ENCODE measurements around the gene COL11A1.
"Not testable (repeated sequence)": the region's sequence is repeated elsewhere in the genome, so short reads cannot be mapped to it uniquely, and the experiment has no call there.

Gene COL11A1

DNA sequence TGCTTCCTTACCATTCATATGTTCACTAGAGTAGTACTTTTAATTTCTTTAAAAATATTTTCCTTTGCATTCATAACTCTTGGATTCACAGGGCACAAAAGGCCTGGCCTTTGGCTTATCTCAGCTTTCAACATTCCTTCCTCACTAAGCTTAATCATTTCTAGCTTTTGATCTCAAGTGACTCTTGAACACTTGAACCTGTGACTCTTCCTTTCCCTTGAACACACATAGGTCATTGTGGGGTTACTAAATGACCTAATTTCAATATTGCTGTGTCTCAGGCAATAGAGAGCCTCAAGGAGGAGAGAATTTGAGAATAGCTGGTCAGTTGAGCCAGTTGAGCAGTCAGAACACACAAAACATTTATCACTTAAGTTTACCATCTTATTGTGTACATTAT lies 49.9 kb downstream of the COL11A1 start:
- DNase-seq, result no peak
- TF ChIP-seq EZH2 (IDR thresholded peaks at IDR 0.05; ENCODE audit: borderline replicate concordance, low read depth, low read length, severe bottlenecking), result no peak
- TF ChIP-seq, protein P1, sequence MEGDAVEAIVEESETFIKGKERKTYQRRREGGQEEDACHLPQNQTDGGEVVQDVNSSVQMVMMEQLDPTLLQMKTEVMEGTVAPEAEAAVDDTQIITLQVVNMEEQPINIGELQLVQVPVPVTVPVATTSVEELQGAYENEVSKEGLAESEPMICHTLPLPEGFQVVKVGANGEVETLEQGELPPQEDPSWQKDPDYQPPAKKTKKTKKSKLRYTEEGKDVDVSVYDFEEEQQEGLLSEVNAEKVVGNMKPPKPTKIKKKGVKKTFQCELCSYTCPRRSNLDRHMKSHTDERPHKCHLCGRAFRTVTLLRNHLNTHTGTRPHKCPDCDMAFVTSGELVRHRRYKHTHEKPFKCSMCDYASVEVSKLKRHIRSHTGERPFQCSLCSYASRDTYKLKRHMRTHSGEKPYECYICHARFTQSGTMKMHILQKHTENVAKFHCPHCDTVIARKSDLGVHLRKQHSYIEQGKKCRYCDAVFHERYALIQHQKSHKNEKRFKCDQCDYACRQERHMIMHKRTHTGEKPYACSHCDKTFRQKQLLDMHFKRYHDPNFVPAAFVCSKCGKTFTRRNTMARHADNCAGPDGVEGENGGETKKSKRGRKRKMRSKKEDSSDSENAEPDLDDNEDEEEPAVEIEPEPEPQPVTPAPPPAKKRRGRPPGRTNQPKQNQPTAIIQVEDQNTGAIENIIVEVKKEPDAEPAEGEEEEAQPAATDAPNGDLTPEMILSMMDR (IDR thresholded peaks at IDR 0.05; ENCODE audit: borderline replicate concordance, extremely low read depth, low read length, poor library complexity, severe bottlenecking), result no peak
- H3K27ac ChIP-seq (ENCODE audit: low read length), result no peak overlapping the region
- no peak overlapping the region for H3K9ac ChIP-seq (ENCODE audit: low read depth, low read length)
- ATAC-seq (ENCODE audit: insufficient read depth, low read depth), result no peak
- H3K79me2 ChIP-seq (ENCODE audit: insufficient read depth, low read length), result no peaks in the 10 kb centered on the region
- no peak overlapping the region for H3K4me2 ChIP-seq (ENCODE audit: insufficient read depth, low read length)
- no peak overlapping the region for H3K4me3 ChIP-seq (ENCODE audit: low read depth in 1 of 2, low read length in 2 of 2)
- no peaks in the 10 kb centered on the region for H3K27me3 ChIP-seq (ENCODE audit: insufficient read depth, low read length, poor library complexity)
- no peaks in the 10 kb centered on the region for H4K20me1 ChIP-seq (ENCODE audit: insufficient read depth, low read length)
- no peaks in the 10 kb centered on the region for H3K36me3 ChIP-seq (ENCODE audit: insufficient read depth, low read length)
- H3K9me3 ChIP-seq (ENCODE audit: insufficient read depth, low read length, severe bottlenecking), result no peaks in the 10 kb centered on the region
- no peaks in the 10 kb centered on the region for H3K4me1 ChIP-seq (ENCODE audit: insufficient read depth, low read length)
- no peak overlapping the region for H2AFZ ChIP-seq (ENCODE audit: low read depth, low read length)

DNA sequence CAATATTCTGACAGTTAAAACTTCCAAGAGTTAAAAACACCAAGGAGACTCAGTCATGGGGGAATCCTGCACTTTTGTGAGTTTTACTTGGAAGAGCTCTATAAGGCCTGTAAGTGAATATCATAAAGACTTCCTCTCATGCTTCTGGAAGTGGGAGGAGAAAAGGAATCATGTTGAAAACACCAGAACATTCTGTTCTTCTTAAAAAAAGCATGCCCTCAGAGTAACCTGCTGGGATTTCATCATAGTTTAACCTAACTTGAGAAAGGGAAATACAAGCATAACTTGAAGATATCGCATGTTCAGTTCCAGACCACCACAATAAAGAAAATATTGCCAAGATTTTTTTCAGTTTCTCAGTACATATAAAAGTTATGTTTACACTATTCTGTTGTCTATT lies 51.9 kb downstream of the COL11A1 start:
- no peak overlapping the region for H2AFZ ChIP-seq (ENCODE audit: low read depth, low read length)
- H3K4me3 ChIP-seq (ENCODE audit: low read depth in 1 of 2, low read length in 2 of 2), result no peak overlapping the region
- no peak for TF ChIP-seq EZH2 (IDR thresholded peaks at IDR 0.05; ENCODE audit: borderline replicate concordance, low read depth, low read length, severe bottlenecking)
- TF ChIP-seq, protein P1 (IDR thresholded peaks at IDR 0.05; ENCODE audit: borderline replicate concordance, extremely low read depth, low read length, poor library complexity, severe bottlenecking), result no peak
- no peaks in the 10 kb centered on the region for H3K79me2 ChIP-seq (ENCODE audit: insufficient read depth, low read length)
- no peak overlapping the region for H3K9ac ChIP-seq (ENCODE audit: low read depth, low read length)
- no peaks in the 10 kb centered on the region for H3K9me3 ChIP-seq (ENCODE audit: insufficient read depth, low read length, severe bottlenecking)
- no peak overlapping the region for H3K27ac ChIP-seq (ENCODE audit: low read length)
- ATAC-seq (ENCODE audit: insufficient read depth, low read depth) (no peak), DNase-seq (no peak)
- H3K4me2 ChIP-seq (ENCODE audit: insufficient read depth, low read length), result no peak overlapping the region
- no peaks in the 10 kb centered on the region for H3K36me3 ChIP-seq (ENCODE audit: insufficient read depth, low read length)
- H3K4me1 ChIP-seq (ENCODE audit: insufficient read depth, low read length), result no peaks in the 10 kb centered on the region
- no peaks in the 10 kb centered on the region for H3K27me3 ChIP-seq (ENCODE audit: insufficient read depth, low read length, poor library complexity)
- H4K20me1 ChIP-seq (ENCODE audit: insufficient read depth, low read length), result no peaks in the 10 kb centered on the region

DNA sequence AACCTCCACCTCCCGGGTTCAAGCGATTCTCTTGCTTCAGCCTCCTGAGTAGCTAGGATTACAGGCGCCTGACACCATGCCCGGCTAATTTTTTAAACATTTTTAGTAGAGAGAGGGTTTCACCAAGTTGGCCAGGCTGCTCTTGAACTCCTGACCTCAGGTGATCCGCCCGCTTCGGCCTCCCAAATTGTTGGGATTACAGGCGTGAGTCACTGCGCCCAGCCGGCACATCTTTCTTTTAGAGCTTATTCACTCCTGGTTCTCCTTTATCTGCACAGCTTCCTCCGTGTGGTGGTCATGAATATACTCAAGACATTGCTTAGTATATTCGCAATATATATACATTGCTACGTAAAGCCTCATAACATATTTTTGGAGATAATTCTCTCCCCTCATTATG lies 80.2 kb downstream of the COL11A1 start:
- H3K79me2 ChIP-seq (ENCODE audit: insufficient read depth, low read length); DNase-seq; H4K20me1 ChIP-seq (ENCODE audit: insufficient read depth, low read length); H3K9me3 ChIP-seq (ENCODE audit: insufficient read depth, low read length, severe bottlenecking); H3K9ac ChIP-seq (ENCODE audit: low read depth, low read length); ATAC-seq (ENCODE audit: insufficient read depth, low read depth); H3K27ac ChIP-seq (ENCODE audit: low read length); H3K4me3 ChIP-seq (ENCODE audit: low read depth in 1 of 2, low read length in 2 of 2); H3K4me1 ChIP-seq (ENCODE audit: insufficient read depth, low read length); H3K36me3 ChIP-seq (ENCODE audit: insufficient read depth, low read length); H3K4me2 ChIP-seq (ENCODE audit: insufficient read depth, low read length); H3K27me3 ChIP-seq (ENCODE audit: insufficient read depth, low read length, poor library complexity); H2AFZ ChIP-seq (ENCODE audit: low read depth, low read length): not testable (repeated sequence)

DNA sequence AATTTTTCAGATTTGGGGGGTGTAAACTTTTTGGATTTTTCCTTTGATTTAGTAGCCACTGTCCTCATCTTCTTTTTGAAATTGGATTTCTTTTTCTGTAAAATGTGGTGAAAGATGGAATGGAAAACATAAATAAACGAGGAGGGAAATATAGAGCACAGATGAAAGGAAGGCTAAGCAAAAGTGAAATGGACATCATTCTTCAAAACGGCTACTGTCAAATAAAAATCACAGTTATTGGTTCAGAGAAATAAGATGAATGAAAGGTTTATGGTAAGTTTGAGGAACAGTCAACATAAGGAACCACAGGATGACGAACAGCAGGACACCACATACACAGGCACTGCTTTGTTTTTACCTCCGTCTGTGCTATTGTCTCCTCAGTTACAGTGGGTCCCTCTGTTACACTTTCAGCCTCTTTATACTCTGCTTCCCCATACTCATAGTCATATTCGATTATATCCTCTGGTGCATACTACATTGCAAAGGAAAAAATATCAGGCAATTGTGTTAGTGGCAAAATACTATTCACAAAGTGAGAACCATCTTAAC lies 82.4 kb downstream of the COL11A1 start:
- no peak for ATAC-seq (ENCODE audit: insufficient read depth, low read depth)
- H3K4me3 ChIP-seq (ENCODE audit: low read depth in 1 of 2, low read length in 2 of 2), result no peak overlapping the region
- no peaks in the 10 kb centered on the region for H3K36me3 ChIP-seq (ENCODE audit: insufficient read depth, low read length)
- H2AFZ ChIP-seq (ENCODE audit: low read depth, low read length), result no peak overlapping the region
- H3K9me3 ChIP-seq (ENCODE audit: insufficient read depth, low read length, severe bottlenecking), result no peaks in the 10 kb centered on the region
- no peak overlapping the region for H3K27ac ChIP-seq (ENCODE audit: low read length)
- H3K9ac ChIP-seq (ENCODE audit: low read depth, low read length), result no peak overlapping the region
- TF ChIP-seq, protein P1 (IDR thresholded peaks at IDR 0.05; ENCODE audit: borderline replicate concordance, extremely low read depth, low read length, poor library complexity, severe bottlenecking), result no peak
- no peak for TF ChIP-seq EZH2 (IDR thresholded peaks at IDR 0.05; ENCODE audit: borderline replicate concordance, low read depth, low read length, severe bottlenecking)
- no peaks in the 10 kb centered on the region for H3K4me1 ChIP-seq (ENCODE audit: insufficient read depth, low read length)
- no peaks in the 10 kb centered on the region for H4K20me1 ChIP-seq (ENCODE audit: insufficient read depth, low read length)
- no peaks in the 10 kb centered on the region for H3K27me3 ChIP-seq (ENCODE audit: insufficient read depth, low read length, poor library complexity)
- H3K4me2 ChIP-seq (ENCODE audit: insufficient read depth, low read length), result no peak overlapping the region
- no peaks in the 10 kb centered on the region for H3K79me2 ChIP-seq (ENCODE audit: insufficient read depth, low read length)
- DNase-seq, result no peak

Data from DND-41 (cell line).